HG03097 (cell line): Measurements from ENCODE around the gene DCDC2B.
"Not testable (repeated sequence)": the region's sequence is repeated elsewhere in the genome, so short reads cannot be mapped to it uniquely, and the experiment has no call there.

Experiments used
- ATAC-seq: cut with Tn5 transposase; IDR thresholded peaks from one replicate; pipeline ENCODE4 v1.9.1; 2021; ENCODE audit not compliant: unreplicated experiment, low FRiP score

The DCDC2B gene

GRCh38 chr1:32208891-32209328, at the start of gene DCDC2B:
DCDC2B (plus strand) TSS chr1:32209089; CDS start chr1:32209094, 5 bp downstream.
- ATAC-seq = no peak

DNA sequence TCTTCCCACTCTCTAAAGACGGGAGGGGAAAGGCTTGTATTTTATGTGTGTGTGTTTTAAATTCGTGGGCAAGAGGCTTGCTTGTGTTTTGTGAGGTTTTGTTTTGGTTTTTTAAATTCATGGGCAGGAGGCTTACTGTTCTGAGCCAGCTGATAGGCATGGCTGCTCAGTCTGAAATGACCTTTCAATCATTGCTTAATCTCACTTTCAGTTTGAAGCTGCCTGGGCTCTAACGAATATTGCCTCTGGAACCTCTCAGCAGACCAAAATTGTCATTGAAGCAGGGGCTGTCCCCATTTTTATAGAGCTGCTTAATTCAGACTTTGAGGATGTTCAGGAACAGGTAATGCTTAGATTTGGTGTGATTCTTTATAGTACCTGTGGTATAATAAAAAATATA, 49.7 kb upstream of the DCDC2B start:
- no peak for ATAC-seq

DNA sequence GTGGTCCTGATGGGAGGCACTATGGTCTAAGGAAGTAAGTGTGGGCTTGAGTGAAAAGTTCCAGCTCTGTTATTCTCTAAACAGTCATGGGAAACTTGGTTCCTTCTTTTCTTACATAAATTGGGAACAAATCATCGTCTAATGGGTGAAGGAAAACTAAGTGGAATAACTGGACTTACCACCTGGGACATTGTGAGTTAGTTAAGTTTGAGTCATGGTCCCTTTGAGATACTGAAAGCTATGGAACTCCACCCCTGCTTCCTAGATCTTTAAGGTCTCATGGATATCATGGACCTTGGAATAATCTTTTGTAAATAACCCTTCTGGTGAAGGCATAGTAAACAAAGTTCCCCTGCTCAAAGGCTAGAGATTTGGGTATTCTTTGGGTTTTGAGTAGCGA, 45.5 kb upstream of the DCDC2B start:
- no peak for ATAC-seq

DNA sequence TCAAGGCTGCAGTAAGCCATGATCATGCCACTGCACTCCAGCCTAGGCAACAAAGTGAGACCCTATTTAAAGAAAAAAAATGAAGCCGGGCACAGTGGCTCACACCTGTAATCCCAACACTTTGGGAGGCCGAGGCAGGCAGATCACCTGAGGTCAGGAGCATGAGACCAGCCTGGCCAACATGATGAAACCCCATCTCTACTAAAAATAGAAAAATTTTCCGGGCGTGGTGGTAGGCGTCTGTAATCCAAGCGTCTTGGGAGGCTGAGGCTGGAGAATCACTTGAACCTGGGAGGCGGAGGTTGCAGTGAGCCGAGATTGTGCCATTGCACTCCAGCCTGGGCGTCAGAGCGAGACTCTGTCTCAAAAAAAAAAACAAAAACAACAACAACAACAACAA, 43.3 kb upstream of the DCDC2B start:
- ATAC-seq = not testable (repeated sequence)

GRCh38 chr1:32170991-32171390, 37.9 kb upstream of the DCDC2B start:
- no peak for ATAC-seq

DNA sequence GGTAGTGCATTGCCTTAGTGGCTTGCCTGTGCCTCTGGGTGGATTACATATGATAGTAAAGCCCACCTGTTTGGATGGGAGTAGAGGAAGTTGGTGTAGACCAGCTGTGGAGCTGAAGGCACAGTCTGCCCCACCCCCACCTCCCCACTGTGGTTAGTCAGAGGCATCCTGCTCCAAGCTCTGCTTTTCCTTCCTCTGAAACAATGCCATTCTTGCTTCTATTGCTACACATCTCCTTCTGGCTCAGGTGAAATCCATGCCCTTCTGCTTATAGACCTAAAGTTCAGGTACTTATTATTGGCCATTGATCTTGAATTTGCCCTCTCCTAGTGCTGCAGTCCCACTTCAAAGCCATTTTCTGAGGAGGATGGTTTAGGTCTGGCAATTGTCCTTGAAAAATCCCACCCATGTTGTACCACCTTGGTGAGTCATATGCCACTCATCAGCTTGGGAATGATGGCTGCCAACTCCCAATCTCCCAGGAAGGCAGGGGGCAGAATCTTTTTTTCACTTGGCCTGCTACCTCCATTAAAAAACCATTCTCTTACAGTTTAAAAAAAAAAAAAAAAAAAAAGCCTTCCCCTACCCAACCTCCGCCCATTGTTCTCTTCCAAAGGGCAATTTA, 36.2 kb upstream of the DCDC2B start:
- no peak for ATAC-seq

DNA sequence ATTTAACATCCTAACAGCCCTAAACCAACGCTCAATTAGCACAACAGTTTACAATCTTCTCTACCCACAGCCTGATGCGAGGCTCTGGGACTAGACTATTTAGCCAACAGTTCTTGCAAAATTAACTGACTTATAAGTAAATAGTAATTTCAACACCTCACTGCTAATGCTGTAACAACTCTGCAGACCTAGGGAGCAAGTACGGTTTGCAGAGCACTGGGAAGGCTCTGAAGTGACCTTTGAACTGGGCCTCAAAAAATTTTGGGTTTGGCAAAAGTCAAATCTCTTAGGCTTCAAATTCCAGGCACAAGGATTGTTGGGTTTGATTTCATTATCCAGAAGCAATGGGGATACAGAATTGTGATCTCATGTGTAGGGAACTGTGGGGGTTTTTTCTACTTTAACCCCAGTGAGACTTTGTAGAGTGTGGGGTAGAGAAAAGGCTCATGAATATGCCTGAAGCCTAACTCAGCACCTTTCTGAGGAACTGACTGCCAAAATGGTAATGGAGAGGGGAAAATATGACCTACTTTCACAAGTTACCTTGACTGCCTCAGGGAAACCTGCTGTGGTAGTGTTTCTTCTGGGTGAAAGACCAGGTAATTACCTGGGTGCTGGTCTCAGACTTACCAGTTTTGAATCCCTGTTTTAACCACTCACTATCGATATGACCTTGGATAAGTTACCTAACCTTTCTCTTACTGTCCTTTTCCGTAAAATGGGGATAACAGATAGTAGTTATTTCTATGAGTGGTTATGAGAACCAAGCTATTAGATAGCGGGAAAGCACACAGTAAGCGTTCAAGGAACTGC, 30.3 kb upstream of the DCDC2B start:
- ATAC-seq = no peak

DNA sequence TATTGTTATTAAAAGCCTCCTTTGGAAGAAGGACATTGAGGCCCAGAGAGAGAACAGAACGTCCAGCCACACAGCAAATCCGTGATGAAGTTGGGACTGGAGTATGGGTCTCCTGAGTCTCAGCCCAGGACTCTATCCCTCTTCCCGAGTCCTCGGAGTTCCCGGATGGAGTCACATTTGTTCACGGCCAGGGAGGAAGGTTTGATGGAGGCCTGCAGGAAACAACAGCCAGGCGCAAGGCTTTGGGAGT, 29.8 kb upstream of the DCDC2B start:
- ATAC-seq = no peak

- ATAC-seq = peak; percentile 80
Measured at GRCh38 chr1:32179443-32180185, 29.3 kb upstream of the DCDC2B start, which contains the start of gene TXLNA. TXLNA (plus strand) TSS chr1:32179675; CDS start chr1:32180346, 671 bp downstream.

GRCh38 chr1:32180186-32181060, 28.5 kb upstream of the DCDC2B start:
- ATAC-seq = no peak

GRCh38 chr1:32181065-32181464, 27.8 kb upstream of the DCDC2B start:
- ATAC-seq = no peak

DNA sequence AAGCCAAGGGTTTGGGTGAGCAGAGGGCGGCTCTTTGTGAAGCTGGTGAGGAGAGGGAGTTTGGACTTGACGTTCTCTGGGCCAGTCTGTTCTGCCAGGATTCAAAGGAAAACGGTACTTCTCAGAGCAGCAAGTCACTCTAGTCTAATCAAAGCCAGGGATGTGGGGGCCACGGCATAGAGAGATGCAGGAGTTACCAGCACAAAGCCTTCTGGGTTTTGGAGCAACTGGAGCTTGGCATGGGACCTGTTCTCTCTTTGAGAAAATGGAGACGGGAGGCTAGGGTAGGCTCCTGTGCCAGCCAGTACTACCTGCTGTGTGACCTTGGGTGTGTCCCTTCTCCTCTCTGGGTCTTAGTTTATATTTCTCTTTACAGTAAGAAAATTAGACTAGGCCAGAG, 27.3 kb upstream of the DCDC2B start:
- ATAC-seq = no peak

DNA sequence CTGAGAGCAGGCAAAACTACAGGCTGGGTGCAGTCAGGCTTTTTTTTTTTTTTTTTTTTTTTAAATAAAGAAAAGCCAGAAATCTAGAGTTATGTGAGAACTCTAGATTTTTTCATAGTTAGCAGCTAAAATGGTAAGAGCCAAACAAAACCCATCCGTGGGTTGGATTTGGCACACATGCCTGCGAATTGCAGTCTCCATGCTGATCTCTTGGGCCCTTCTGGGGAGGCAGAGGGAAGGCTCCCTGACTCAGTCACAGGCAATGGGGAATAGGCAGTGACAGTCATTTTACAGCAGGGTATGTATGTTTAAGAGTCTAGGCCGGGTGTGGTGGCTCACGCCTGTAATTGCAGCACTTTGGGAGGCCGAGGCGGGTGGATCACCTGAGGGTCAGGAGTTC, 26.8 kb upstream of the DCDC2B start:
- ATAC-seq = no peak

- ATAC-seq = no peak
Measured at GRCh38 chr1:32184650-32185049, 24.2 kb upstream of the DCDC2B start.

GRCh38 chr1:32186077-32186476, 22.8 kb upstream of the DCDC2B start:
- no peak for ATAC-seq

GRCh38 chr1:32186491-32186890, 22.4 kb upstream of the DCDC2B start:
- no peak for ATAC-seq

GRCh38 chr1:32187850-32188249, 21.0 kb upstream of the DCDC2B start:
- no peak for ATAC-seq

GRCh38 chr1:32192220-32192948, 16.5 kb upstream of the DCDC2B start:
- no peak for ATAC-seq

DNA sequence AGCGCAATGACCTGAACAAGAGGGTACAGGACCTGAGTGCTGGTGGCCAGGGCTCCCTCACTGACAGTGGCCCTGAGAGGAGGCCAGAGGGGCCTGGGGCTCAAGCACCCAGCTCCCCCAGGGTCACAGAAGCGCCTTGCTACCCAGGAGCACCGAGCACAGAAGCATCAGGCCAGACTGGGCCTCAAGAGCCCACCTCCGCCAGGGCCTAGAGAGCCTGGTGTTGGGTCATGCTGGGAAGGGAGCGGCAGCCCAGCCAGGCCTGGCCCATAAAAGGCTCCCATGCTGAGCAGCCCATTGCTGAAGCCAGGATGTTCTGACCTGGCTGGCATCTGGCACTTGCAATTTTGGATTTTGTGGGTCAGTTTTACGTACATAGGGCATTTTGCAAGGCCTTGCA, 13.9 kb upstream of the DCDC2B start:
- ATAC-seq = no peak

DNA sequence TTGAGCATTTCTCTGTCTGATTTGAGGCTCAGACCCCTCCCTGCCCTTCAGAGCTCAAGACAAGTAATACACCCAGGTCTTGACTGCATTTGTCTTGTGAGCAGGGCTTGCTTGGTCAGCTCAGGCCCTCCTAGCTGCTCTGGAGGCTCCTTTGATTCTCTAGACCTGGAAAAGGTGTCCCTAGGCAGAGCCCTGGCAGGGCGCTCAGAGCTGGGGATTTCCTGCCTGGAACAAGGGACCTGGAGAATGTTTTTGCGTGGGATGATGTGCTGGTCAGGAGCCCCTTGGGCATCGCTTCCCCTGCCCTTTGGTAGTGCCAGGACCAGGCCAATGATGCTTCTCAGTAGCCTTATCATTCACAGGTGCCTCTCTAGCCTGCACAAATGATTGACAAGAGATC, 13.4 kb upstream of the DCDC2B start:
- ATAC-seq = no peak
